NB4 (cell line): ENCODE results near the gene AMN1.

Source experiments
- DNase-seq: peaks from one replicate; pipeline ENCODE4 v3.0.0; 2010; ENCODE audit warnings: low read depth
- H3K4me3 ChIP-seq: one replicate; pipeline ENCODE4 v1.5.1; 2011; ENCODE audit warnings: mild to moderate bottlenecking, low read depth, low read length, moderate library complexity
- CTCF ChIP-seq: IDR thresholded peaks from one replicate; pipeline ENCODE4 v1.5.1; 2012; ENCODE audit warnings: low read depth, low read length
- MAX ChIP-seq: IDR thresholded peaks from 2 replicates; pipeline ENCODE4 v1.6.1; 2011; ENCODE audit warnings: low read depth, low read length
- MYC ChIP-seq: IDR thresholded peaks from 2 replicates; pipeline ENCODE4 v1.6.1; 2011; ENCODE audit warnings: low read depth, low read length
- POLR2A ChIP-seq: IDR thresholded peaks from 2 replicates; pipeline ENCODE4 v1.6.1; 2011; ENCODE audit warnings: mild to moderate bottlenecking; ENCODE audit not compliant: insufficient read length; ENCODE audit errors: extremely low read depth

AMN1 gene

GRCh38 chr12:31645924-31646323, 82.9 kb downstream of the AMN1 start:
- no peak overlapping the region for H3K4me3 ChIP-seq
- TF ChIP-seq POLR2A: no peak
- no peak for TF ChIP-seq MYC
- no peak for TF ChIP-seq CTCF
- no peak for TF ChIP-seq MAX
- no peak for DNase-seq

- DNase-seq: no peak
- H3K4me3 ChIP-seq: no peak overlapping the region
- TF ChIP-seq POLR2A (no peak), MYC (no peak), MAX (no peak), CTCF (no peak)
These were observed 84.3 kb downstream of the AMN1 start for GRCh38 chr12:31644536-31644935.

GRCh38 chr12:31641509-31642090, 87.2 kb downstream of the AMN1 start:
- TF ChIP-seq CTCF (no peak), MAX (no peak), POLR2A (no peak), MYC (no peak)
- no peak for DNase-seq
- no peak overlapping the region for H3K4me3 ChIP-seq

- no peak for DNase-seq
- H3K4me3 ChIP-seq: no peak overlapping the region
- TF ChIP-seq MAX (no peak), POLR2A (no peak), CTCF (no peak)
These were observed 94.2 kb downstream of the AMN1 start for GRCh38 chr12:31634620-31635019.

- no peak overlapping the region for H3K4me3 ChIP-seq
- no peak for TF ChIP-seq MYC
- TF ChIP-seq MAX: no peak
- no peak for DNase-seq
These were observed 95.4 kb downstream of the AMN1 start for GRCh38 chr12:31633464-31633863.

- H3K4me3 ChIP-seq: no peak overlapping the region
- DNase-seq: no peak
These were observed 97.0 kb downstream of the AMN1 start for GRCh38 chr12:31631809-31632208.

More at GRCh38 chr12:31631809-31632208, 97.0 kb downstream of the AMN1 start:
- TF ChIP-seq MYC (no peak), POLR2A (no peak), MAX (no peak), CTCF (no peak)
